Choroid plexus epithelial cell (primary cell): ENCODE measurements around the gene PTGR3.
A peak's percentile ranks its signal among the peaks of the same experiment; 100 is the strongest.

Experiments used
- DNase-seq: peaks from one replicate; pipeline ENCODE4 v3.0.0-alpha.2; 2010; ENCODE audit warnings: low read depth
- H3K4me3 ChIP-seq: 2 replicates; pipeline ENCODE4 v1.5.1; 2011; ENCODE audit warnings: low read depth, mild to moderate bottlenecking, control low read depth, low read length, moderate library complexity
- TF ChIP-seq, protein P1 (sequence below): conservative IDR thresholded peaks from 2 replicates; pipeline ENCODE4 v1.5.1; 2011; ENCODE audit warnings: low read depth, mild to moderate bottlenecking, control low read depth, inconsistent platforms, low read length, moderate library complexity

The PTGR3 gene, protein sequence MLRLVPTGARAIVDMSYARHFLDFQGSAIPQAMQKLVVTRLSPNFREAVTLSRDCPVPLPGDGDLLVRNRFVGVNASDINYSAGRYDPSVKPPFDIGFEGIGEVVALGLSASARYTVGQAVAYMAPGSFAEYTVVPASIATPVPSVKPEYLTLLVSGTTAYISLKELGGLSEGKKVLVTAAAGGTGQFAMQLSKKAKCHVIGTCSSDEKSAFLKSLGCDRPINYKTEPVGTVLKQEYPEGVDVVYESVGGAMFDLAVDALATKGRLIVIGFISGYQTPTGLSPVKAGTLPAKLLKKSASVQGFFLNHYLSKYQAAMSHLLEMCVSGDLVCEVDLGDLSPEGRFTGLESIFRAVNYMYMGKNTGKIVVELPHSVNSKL

DNA sequence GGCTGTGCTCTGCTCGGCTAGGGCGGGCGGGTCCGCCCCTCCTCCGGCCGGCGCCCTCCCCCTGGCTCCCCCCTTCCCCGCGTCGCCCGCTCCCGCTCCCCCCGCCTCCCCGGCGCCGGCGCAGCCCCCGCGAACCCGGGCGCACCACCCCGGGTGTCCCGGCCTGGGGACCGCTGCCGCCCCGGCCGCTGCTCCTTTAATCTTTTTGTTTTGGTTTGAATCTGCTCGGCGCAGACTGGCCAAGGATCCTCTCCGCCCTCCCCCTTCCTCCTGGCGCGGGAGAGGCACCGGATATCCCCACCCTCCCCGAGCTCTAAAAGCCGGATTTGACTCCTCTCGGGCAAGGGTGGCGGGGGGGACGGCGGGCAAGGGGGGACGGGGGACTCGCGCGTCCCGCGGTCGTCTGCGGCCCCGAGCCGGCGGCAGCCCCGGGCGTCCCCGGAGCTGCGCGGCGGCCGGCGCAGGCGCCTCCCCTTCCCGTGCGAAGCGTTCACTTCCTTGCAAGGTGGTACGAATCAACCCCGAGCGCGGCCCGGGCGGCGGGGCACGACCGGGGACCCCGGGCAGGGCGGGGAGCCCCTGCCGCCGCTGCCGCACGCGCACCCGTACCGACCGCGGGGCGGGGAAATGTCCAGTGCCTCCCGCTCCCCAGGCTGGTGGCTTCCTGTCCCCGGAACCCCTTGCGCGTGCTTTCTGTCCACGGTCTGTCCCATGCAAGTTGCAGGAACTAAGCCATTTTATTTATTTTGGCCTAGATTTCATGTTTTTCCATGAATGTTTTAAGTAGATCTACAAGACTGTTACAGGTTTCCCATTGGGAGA, at the start of gene PTGR3:
Gene PTGR3 (minus strand): TSS at position 11 of the 822 bp plus-strand sequence. CDS start 81 bp downstream, outside the sequence.
- peak within 1 kb of the TSS; percentile 83 for H3K4me3 ChIP-seq
- peak; percentile 77 for DNase-seq
- TF ChIP-seq, protein P1, sequence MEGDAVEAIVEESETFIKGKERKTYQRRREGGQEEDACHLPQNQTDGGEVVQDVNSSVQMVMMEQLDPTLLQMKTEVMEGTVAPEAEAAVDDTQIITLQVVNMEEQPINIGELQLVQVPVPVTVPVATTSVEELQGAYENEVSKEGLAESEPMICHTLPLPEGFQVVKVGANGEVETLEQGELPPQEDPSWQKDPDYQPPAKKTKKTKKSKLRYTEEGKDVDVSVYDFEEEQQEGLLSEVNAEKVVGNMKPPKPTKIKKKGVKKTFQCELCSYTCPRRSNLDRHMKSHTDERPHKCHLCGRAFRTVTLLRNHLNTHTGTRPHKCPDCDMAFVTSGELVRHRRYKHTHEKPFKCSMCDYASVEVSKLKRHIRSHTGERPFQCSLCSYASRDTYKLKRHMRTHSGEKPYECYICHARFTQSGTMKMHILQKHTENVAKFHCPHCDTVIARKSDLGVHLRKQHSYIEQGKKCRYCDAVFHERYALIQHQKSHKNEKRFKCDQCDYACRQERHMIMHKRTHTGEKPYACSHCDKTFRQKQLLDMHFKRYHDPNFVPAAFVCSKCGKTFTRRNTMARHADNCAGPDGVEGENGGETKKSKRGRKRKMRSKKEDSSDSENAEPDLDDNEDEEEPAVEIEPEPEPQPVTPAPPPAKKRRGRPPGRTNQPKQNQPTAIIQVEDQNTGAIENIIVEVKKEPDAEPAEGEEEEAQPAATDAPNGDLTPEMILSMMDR, result no peak

DNA sequence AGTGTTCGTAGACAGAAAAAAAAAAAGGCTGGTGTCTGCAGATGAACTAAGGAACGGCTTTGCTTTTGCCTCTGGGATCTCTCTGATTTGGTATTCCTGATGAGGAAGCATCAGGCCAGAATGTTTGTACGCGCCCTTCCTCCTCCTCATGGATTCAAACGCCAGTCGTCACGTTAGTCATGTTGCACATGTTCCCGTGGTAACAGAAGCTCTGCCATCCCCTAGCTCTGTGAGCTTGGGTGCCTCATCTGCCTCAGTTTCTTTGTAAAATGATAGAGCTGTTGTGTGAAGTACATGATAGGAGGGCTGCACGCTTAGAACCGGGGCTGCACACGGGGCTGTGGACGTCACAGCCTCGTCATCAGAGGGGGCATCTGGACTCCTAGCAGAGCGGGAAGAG, 48.7 kb upstream of the PTGR3 start:
- no peak overlapping the region for H3K4me3 ChIP-seq
- no peak for DNase-seq
- TF ChIP-seq, protein P1, result no peak

DNA sequence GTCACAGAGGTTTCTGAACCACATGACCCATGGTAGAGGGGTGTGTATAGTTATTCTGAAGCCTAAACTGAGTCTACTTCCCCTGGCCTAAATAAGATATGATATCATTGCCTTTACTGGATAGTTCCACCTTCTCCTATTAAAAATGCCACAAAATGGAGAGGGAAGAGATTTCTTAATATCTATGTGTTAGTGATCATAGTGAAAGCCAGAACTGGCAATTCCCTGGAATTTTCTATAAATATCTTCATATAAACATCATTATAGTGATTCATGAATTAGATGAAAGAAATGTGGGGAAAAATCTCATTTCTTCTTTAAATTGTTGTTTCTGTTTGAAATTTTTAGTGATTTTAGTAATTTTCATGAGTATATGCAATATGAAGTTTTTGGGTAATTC, 47.4 kb upstream of the PTGR3 start:
- TF ChIP-seq, protein P1, result no peak
- no peak for DNase-seq
- no peak overlapping the region for H3K4me3 ChIP-seq

DNA sequence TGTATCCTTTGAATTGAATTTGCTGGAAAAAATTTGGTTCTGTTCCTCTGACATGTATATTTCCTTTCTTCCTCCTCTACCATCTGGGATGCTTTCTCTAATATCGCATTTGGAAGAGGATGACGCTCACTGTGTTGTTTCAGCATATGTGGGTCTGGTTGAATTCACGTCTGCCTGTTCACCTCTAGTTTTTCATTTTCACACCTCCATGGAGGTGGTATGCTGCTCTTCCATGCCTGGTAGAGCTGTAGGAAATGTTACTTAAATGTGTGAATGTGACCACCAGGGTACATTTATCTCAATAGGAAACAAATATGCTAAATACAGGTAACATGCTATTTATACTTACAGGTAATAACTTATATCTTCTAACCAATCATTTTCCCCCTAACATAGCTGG, 46.2 kb upstream of the PTGR3 start:
- TF ChIP-seq, protein P1, result no peak
- DNase-seq, result no peak
- no peak overlapping the region for H3K4me3 ChIP-seq

DNA sequence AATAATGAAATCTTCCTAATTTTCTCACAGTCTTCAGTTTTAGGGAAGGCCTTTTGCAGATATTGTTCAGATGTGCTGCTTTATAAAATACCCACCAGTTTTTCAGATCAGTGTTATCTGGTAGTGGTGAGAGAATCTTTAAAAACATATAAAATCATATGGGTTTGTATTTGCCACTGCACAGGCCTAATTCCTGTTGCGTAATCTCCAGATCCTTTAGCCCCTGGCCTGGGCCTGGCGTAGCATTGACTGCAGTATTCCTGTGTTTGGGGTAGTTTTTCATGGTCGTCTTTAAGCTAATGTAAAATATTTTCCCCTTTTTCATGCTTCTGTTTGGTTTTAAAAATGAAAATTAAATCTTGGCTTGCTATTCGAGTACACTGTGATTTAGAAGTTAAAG, 44.8 kb upstream of the PTGR3 start:
- TF ChIP-seq, protein P1, result no peak
- DNase-seq, result peak; percentile 56
- H3K4me3 ChIP-seq, result no peak overlapping the region

DNA sequence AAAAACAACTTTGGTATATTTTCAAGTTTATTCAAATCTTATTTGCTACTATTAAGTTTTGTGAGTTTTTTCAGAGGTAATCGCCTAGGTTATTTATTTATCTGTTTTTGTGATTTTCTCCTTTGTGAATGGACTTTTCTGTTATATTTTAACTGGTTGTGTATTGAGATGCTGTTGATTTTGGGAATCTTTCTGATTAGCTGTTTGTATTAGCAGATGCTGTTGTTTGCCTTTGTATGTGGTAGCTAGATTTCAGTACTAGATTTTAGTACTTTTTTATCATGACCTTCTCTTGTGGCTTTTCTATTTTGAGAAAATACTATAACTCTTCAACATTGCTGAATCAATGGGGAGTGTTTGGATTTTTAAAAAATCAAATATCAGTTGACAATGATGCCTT, 44.1 kb upstream of the PTGR3 start:
- TF ChIP-seq, protein P1, result no peak
- no peak for DNase-seq
- H3K4me3 ChIP-seq, result no peak overlapping the region
